Renal cortex interstitium (tissue), 11 donors: ENCODE measurements around the gene USP47. TPM values are rescaled to one million over a fixed set of nuclear protein-coding genes. Genes with fewer than 3 reads are reported as not detected.
"Not testable (repeated sequence)": the region's sequence is repeated elsewhere in the genome, so short reads cannot be mapped to it uniquely, and the experiment has no call there.

Experiments used
- DNase-seq, 11 donors: peaks; one replicate each; pipeline ENCODE4 v3.0.0-alpha.2; 2013; ENCODE audit warnings: low read depth in 9 of 11, low spot score in 4 of 11; ENCODE audit errors: extremely low read depth in 1 of 11
- polyA plus RNA-seq, 3 donors: library from polyadenylated mRNA; unstranded; fragments of 120-200 nt; gene quantifications; one replicate each; pipeline ENCODE4 v1.2.1, GENCODE V29; 2013; ENCODE audit not compliant: insufficient read length in 3 of 3

USP47 gene
- polyA plus RNA-seq, 3 donors = 79.7 to 94.1 (median 91.5) TPM

DNA sequence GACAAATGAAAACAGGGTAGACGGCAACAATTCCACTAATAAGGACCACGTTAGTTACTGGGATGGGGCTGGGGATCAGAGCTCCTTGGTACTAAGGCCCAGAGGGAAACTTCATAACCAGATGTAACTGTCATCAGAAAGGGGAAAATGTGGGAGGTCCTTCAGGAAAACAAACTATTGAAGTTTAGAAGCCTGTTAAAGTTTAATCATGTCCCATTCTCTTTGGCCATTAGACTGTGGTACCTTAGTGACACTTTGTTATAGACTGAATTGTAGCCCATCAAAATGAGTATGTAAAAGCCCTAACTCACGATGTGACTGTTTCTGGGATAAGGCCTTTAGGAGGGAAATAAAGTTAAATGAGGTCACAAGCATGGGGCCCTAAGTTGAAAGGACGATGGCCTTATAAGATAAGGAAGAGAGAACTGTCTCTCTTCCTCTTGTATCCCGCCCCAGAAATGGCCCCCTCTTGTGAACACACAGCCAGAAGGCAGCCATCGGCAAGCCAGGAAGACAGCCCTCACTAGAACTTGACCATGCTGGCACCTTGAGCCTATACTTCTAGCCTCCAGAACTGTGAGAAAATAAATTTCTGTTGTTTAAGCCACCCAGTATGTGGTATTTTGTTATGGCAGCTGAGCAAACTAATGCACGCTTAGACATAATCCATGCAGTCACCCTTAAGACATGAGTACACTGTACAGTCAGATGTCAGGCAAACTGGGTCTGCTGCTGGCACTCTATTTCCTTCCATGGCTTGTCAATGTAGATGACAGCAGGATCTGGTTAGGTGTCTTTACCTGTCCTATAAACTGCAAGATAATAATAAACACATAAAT is 26.9 kb upstream of the USP47 start:
- DNase-seq = no peak

DNA sequence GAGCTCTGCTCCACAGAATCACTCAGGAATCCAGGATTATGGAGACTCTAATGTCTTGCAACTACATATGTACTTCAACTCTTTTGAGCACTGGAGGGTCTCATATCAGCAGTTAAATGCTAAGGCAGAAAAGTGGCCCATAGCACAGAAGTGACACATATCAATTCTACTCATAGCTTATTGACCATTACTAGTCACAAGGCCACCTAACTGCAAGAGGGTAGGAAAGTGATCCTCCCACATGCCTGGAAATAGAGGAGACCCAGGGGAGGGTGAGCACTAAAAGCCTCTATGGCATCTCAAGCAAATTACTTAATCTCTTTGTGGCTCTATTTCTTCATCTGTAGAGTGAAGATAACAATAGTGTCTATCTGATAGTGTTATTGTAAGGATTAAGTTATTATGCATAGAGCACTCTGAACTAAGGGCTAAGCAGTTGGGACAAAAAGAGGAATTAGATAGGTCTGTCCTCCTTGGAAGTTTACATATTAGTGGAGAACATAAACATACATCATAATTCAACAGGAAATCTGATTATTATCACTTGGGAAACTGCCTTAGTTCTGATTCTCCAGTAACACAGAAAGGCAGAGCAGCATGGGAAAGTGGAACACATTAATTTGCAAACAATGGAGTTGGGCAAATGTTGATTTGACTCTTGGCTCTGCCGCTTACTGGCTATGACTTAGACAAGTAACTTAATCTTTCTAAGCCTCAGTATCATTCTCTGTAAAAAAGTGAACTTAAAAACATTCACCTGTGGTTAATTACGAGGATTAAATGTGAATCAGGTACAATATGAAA is 25.1 kb upstream of the USP47 start:
- no peak for DNase-seq

DNA sequence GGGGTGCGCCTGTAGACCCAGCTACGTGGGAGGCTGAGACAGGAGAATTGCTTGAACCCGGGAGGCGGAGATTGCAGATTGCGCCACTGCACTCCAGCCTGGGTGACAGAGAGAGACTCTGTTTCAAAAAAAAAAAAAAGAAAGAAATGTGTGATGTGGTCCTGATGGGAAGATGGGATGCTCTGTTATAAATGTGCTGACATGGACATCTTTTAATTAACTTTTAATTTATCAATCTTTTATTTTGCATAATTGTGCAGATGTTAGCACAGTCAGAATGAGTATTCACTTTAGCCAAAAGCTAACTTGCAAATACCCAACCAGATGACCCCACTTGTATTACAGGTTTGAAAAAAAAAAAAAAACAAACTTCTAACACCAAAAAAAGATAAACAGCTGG is 23.8 kb upstream of the USP47 start:
- no peak for DNase-seq

DNA sequence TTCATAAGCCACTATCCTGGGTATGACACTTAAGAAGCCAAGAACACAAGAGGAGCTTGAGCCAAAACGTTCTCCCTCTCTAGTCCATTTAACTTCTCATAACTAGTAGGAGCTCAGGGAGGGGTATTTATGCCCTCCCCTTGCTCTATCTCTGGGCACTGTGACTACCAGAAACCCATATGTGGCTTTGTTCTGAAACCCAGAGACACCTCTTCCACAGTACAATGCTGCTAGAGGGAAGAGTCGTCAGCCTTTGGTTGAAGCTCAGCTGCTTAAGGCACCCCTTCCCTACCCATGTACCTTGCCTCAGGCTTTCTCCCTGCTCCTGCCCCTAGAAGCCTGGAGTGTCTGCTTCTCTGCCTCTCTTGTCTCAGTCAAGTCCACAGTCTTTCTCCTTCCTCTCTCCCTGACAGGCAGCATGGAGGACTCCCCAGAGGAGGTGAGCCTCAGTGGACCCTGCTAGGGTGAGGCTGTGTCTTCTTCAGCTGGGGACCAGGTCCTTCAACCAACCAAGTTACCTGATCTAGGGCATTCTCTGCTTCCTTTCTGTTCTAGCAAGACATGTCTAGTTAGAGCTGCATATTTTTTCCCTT is 23.1 kb upstream of the USP47 start:
- no peak for DNase-seq

DNA sequence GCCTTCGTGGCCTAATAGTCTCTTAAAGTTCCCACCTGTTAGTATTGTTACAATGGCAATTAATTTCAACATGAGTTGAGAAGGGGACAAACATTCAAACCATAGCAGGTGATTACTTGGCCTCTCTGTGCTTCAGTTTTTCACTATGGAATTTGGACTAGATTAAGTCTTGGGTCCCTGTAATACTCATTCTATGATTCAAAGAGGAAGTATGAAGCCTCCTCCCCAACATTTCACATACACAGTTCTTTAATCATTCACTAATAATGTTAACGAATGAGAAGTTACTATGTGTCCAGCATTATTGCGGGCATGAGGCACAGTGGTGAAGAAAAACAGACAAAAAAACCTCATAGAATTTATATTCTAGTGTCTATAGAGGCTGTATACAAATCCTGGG is 19.9 kb upstream of the USP47 start:
- no peak for DNase-seq

DNA sequence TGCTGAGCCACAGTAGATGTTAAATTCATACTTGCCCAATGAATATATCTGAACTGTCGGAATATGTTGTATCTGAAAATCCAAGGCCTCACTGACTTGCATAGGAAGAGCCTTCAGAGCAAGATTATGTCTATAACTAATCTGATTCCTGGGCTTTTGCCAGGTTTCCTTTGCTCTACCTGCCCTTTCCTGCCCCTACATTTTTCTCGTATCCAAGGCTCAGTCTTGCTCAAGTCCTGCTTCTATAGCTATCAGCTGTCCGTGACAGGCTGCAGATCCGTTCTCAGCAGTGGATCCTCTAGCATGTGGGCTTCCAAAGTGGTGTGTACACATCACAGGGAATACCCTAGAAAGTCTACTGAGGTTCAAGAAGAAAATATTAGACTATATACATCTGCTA is 18.8 kb upstream of the USP47 start:
- DNase-seq = no peak

DNA sequence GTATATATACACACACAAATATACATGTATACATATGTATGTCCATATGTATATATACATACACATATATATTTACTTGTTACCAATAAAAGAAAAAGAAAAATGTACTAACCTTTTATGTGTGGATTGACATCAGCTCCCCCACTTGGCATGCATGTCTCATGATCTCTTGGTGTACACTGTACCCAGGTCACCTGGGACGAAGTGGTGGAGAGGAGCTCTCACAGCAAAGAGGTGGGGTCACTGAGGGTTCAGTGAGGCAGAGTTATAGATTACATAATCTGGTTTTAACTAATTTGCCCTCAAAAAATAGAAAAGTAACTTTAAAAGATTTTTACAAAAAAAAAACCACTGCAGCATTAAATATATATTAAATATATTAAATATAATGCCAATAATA is 15.5 kb upstream of the USP47 start:
- DNase-seq = no peak

DNA sequence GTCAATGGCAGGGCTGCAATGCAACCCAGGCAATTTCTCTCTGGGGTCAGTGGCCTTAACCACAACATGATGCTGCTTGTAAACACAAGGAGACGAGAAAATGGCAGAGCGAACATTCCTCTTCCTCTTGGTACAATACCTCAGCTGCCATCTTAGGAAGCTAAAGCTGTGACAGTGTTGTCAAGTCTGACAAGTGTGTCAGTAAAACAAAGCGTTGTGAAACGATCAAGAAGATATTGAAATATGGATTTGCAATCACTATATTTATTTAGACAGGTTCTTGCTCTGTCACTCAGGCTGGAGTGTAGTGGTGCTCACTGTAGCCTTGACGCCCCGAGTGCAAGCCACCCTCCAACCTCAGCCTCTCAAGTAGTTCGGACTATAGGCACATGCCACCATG is 14.5 kb upstream of the USP47 start:
- DNase-seq = no peak

DNA sequence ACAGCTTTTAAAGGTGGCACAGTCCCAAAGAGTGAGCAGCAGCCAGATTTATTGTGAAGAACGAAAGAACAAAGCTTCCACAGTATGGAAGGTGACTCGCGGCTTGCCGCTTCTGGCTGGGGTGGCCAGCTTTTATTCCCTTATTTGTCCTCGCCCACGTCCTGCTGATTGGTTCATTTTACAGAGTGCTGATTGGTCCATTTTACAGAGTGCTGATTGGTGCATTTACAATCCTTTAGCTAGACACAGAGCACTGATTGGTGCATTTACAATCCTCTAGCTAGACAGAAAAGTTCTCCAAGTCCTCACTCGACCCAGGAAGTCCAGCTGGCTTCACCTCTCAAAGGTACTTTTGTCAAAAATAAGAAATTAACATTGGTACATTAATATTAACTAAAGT is 10.4 kb upstream of the USP47 start:
- not testable (repeated sequence) for DNase-seq

DNA sequence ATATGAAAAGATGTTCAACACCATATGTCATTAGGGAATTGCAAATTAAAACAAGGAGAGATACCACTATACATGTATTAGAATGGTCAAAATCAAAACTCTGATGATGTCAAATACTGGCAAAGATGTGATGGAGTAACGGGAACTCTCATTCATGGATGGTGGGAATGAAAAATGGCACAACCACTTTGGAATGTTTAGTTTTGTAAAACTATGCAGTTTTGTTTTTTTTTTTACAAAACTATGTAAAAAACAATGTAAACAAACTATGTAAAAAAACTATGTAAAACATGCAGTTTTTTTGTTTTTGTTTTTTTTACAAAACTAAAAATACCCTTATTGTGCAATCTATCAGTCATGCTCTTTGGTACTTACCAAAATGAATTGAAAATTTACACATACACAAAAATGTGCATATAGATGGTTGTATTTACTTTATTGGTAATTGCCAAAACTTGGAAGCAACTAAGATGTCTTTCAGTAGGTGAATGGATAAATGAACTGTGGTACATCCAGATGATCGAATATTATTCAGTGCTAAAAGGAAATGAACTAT is 5.0 kb upstream of the USP47 start:
- DNase-seq = no peak

DNA sequence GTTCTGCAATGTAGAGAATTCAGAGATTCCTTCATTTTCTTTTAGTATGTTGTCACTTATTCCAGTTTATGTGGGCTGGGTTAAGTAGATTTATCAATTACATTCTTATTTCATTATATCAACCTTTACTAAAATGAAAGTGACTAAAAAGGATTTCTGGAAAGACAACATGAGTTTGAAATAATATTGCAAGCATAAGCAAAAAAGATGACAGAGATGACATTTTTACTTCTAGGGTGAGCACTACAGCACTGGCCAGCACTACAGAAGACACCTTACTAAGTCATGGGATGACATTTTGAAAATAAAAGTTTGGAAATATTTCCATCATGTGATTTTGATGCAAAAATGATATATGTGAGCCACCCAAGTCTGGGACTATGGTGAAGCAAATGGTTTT is 2.1 kb upstream of the USP47 start:
- no peak for DNase-seq

DNA sequence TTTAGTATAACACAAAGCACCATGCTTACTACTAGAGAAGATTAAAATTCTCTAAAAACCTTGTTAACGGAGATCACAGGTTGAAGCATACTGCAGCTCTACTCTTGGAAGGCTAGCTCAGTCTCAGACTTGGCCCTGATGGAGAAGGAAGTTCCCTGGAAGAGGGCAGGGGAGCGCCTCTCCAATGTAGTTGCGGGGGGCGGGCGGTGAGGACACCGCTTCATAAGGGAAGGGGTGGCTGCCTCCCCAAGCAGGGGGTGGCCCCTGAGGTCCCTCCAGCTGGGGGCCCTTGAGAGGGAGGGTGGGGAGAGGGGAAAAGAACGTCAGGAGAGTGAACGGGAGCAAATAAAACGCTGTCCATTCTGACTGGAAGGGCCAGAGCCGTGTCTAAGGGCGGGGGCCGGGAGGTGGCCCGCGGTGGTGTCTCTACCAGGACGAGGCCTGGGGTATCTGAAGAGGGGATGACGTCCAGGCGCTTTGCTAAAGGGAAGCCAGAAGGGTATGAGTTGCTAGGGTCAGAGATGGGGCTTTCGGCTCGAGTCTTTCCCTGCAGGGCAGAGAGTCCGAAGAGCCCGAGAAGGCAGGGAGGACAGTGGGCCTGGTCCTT is 553 bp upstream of the USP47 start:
- DNase-seq = peak in 6 of 11 donors; percentile 19 to 61 (median 40)

DNA sequence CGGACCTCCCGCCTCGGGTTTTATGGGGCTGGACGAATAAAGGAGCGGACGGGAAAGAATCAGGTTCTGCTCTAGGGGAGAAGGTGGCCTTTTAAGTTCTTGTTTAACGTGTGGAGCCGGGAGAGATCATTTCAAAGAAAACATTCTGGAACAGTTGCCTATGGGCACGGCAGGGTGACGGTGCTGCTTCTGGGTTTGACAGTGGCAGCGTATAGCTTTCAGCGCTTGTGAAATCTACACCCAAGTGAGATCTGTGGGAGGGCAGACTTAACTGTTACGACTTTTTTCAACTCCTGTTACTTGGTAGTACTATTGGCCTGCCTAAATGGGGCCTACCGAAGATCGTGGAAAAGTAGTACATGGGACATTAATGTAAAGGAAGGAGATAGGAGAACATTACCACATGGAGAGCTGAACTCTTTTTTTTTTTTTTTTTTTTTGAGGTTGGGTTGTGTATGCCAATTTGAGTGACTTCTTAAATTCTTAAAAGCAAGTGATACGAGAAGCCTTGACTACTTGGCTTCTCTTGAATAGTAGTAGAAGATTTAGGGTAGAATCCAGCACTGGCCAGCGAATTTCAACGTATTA is 743 bp downstream of the USP47 start:
- DNase-seq = peak in 10 of 11 donors; percentile 59 to 80 (median 71)

DNA sequence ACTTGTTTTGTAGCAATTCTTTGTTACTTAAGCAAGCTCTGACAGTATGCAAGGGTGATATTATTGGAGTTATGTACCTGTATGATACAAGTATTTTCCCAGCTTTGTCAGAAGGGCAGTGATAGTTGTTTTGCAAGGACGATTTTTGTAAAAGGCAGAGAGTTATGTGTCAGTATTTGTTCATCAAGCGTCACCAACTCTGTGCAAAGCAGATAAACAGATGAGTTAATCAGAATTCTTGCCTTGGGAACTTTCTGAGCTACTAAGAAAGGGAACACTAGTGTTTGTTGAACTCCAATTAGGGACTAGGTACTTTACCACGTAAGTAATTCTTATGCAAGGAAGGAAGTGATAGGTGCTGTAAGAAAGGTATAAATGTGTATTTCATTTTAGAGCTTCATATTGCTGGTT is 1.4 kb downstream of the USP47 start:
- DNase-seq = peak in 2 of 11 donors; percentile 16 to 18

DNA sequence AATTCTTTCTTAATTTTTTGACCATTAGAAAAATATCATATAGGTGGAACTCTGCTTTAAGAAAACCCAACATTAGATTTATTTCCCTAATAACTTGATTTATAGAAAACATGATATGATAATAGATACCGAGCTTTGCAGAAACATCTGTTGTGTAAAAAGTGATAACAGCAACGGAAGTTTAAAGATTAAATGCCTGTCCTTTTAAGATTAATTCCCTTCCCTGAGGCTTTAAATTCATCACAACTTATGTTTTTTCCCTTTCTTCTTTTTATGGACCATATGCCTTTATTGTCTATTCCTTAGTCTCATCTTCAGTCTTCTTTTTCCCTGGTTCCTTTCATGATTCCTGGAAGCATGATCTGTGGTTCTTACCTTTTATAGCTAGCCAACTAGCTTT is 1.9 kb downstream of the USP47 start:
- no peak for DNase-seq

DNA sequence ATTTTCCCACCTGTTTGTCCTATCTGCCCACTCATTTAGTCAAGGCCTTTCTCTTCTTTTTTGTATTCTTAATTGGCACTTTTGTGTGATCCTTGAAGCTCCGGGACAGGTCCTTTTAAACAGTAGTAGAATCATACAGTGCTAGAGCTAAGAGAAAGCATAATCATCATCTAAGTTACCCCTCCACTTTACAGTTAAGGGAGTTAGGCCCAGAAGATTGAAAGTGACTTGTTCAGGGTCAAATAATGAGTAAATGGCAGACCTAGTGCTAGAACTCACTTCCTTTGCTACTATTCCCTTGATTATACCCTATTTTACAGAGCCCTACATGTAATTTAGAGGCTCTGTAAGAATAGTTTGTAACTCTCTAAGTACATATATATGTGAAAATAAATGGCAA is 2.5 kb downstream of the USP47 start:
- no peak for DNase-seq

DNA sequence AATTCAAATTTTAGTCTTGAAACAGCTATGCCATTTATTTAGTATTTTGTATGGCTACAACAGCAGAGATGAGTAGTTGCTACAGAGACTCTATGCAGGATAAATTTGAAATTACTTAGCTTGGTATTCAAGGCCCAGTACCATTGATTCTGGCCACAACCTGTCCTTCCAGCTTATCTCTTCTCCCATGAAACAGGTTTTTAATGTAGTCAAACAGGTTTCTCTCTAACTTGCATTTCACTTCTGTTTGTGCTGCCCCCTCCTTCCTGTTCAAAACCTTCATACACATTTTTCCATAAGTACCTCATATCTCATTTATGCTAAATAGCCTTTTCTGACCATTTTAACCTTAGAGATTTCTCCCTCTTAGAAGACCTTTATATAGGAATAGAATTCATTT is 3.3 kb downstream of the USP47 start:
- DNase-seq = peak in 2 of 11 donors; percentile 48 to 63

DNA sequence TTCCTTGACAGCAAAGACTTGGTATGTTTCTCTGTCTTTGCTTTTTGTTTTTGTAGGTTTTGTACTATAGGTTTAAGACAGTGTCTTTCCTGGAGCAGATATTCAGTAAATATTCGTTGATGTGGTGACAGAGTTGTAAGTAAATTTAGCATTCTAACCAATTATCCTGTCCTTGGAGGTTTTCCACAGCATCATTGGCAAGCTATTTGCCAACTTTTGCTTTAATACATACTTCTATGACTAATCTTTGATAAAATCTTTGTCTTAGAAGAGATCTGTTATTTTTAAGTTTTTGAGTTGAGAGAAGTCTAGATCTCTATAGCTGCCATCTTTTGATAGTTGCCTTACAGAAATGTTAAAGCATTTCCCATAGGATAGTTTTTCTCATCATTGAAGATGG is 3.8 kb downstream of the USP47 start:
- no peak for DNase-seq

DNA sequence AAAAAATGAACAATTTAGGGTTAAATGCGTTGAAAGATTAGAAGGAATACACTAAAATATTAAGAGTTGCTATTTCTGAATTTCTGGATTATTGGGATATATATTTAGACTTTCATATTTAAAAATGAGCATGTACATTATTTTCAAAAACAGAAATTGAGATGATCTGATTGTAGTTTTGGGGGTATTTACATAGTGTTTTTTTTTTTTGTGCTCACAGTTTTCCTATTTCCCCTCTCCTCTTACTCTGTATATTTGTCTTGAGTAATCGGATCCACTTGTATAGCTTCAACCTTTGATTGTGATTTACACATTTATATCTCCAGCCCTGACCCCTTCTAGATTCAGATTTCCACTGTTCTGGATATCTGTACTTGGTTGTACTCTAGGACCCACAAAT is 5.3 kb downstream of the USP47 start:
- DNase-seq = no peak
